OCI-LY3 (cell line): ENCODE data around the gene CDKN1C.

Source experiments
- H2AFZ ChIP-seq: fragments of 200-600, 300-600 bp; shearing (Covaris generic); 2 replicates; pipeline ENCODE4 v1.6.0; 2014; ENCODE audit warnings: antibody characterized with exemption, low read depth, low read length
- H3K27ac ChIP-seq: fragments of 200-600, 300-600 bp; sonication (generic); 2 replicates; pipeline ENCODE4 v1.5.1; 2014; ENCODE audit warnings: mild to moderate bottlenecking, low read length, moderate library complexity, mixed read lengths
- H3K27me3 ChIP-seq: fragments of 200-600, 300-600 bp; sonication (generic); 2 replicates; pipeline ENCODE4 v1.6.1; 2014; ENCODE audit warnings: low read depth, low read length, mixed read lengths
- H3K36me3 ChIP-seq: fragments of 200-600, 300-600 bp; sonication (generic); replicated peaks from 2 replicates; pipeline ENCODE3; 2014; ENCODE audit warnings: low read depth, low read length, mixed read lengths
- H3K4me1 ChIP-seq: fragments of 300-600, 200-600 bp; sonication (generic); 2 replicates; pipeline ENCODE4 v1.6.1; 2014; ENCODE audit warnings: low read length, mixed read lengths
- H3K4me2 ChIP-seq: fragments of 200-600, 300-600 bp; sonication (generic); 2 replicates; pipeline ENCODE4 v1.6.1; 2014; ENCODE audit warnings: low read length, mixed read lengths
- H3K4me3 ChIP-seq: fragments of 300-600, 200-600 bp; sonication (generic); 2 replicates; pipeline ENCODE4 v1.5.1; 2014; ENCODE audit warnings: antibody characterized with exemption, mild to moderate bottlenecking, low read length, moderate library complexity
- H3K79me2 ChIP-seq: fragments of 300-600, 200-600 bp; shearing (Covaris generic); 2 replicates; pipeline ENCODE4 v1.6.1; 2014; ENCODE audit warnings: mild to moderate bottlenecking, low read length, mixed read lengths
- H3K9ac ChIP-seq: fragments of 300-600, 200-600 bp; shearing (Covaris generic); 2 replicates; pipeline ENCODE4 v1.6.0; 2014; ENCODE audit warnings: mild to moderate bottlenecking, low read length, moderate library complexity
- H3K9me3 ChIP-seq: fragments of 200-600, 300-600 bp; shearing (Covaris generic); 2 replicates; pipeline ENCODE4 v1.6.1; 2014; ENCODE audit warnings: low read length, mixed read lengths; ENCODE audit not compliant: insufficient read depth
- H4K20me1 ChIP-seq: fragments of 200-600, 300-600 bp; sonication (generic); 2 replicates; pipeline ENCODE4 v1.6.1; 2016; ENCODE audit warnings: low read length, mixed read lengths; ENCODE audit not compliant: insufficient read depth
- EZH2phosphoT487 ChIP-seq: fragments of 200-600 bp; shearing (Covaris generic); IDR thresholded peaks from 2 replicates; pipeline ENCODE4 v1.6.1; 2018; ENCODE audit warnings: antibody characterized with exemption, mixed run types, low read depth
- TF ChIP-seq, protein P1 (sequence below): fragments of 200-600, 300-600 bp; sonication (generic); IDR thresholded peaks from 2 replicates; pipeline ENCODE4 v1.5.1; 2014; ENCODE audit warnings: antibody characterized with exemption, low read length, low read depth

CDKN1C gene

DNA sequence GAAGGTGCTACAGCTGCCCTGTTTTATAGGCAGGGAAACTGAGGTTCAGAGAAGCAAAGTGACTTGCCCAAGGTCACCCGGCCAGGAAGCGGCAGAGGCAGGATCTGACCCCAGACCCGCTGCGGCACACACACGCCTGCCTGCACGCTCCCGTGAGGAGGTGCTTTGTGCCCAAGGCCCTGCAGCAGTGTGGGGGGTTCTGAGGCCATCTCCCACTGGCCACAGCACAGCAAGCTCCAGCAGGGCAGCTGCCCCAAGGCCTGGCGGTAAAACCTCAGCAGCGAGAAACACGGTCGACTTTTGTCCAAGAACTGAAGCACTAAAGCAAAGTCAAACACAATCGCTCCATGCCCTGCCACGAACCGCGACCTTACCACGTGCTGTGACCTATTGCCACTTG, 42.7 kb downstream of the CDKN1C start:
- no peak overlapping the region for H3K4me2 ChIP-seq
- H3K36me3 ChIP-seq = no peaks in the 10 kb centered on the region

DNA sequence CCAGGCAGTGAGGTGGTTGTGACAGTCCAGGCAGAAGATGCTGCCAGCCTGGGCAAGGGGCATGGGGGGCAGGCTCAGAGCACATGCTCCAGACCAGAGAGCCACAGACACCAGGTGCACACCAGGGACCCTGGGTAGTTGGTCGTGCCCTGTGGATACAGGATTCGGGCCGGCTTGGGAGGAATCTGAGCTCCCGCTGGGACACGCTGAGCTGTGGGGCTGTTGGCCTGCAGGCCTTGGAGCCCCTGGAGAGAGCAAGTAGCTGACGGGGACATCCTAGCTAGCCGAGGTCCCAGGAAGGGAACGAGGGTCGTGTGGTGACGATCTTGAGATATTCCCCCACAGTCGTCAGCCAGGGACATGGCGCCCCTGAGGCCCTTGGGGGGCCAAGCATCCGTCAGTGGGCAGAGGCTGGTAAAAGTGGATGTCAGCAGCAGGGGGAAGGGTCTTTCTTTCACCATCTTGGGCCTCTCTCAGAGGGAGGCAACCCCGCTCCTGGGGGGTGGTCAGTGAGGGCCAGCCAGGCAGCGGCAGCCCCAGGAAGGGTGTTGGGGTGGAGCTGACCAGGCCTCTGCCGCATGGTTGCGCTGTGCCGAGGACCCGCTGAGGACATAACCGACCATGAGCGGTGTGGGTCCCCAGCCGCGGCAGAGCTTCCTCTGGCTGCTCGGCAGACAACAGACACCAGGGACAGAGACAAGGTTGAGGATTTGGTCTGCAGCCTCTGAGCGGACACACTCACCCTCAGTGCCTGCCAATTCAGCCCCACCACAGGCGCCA, 44.0 kb downstream of the CDKN1C start:
- Histone ChIP-seq H3K79me2 (no peaks in the 10 kb centered on the region), H4K20me1 (no peaks in the 10 kb centered on the region), H3K9ac (no peak overlapping the region), H3K9me3 (no peaks in the 10 kb centered on the region), H3K27me3 (no peaks in the 10 kb centered on the region), H3K4me3 (no peak overlapping the region), H3K4me1 (no peaks in the 10 kb centered on the region), H3K4me2 (no peak overlapping the region), H3K36me3 (no peaks in the 10 kb centered on the region), H3K27ac (no peak overlapping the region), H2AFZ (no peak overlapping the region)
- TF ChIP-seq, protein P1, sequence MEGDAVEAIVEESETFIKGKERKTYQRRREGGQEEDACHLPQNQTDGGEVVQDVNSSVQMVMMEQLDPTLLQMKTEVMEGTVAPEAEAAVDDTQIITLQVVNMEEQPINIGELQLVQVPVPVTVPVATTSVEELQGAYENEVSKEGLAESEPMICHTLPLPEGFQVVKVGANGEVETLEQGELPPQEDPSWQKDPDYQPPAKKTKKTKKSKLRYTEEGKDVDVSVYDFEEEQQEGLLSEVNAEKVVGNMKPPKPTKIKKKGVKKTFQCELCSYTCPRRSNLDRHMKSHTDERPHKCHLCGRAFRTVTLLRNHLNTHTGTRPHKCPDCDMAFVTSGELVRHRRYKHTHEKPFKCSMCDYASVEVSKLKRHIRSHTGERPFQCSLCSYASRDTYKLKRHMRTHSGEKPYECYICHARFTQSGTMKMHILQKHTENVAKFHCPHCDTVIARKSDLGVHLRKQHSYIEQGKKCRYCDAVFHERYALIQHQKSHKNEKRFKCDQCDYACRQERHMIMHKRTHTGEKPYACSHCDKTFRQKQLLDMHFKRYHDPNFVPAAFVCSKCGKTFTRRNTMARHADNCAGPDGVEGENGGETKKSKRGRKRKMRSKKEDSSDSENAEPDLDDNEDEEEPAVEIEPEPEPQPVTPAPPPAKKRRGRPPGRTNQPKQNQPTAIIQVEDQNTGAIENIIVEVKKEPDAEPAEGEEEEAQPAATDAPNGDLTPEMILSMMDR = no peak
- no peak for TF ChIP-seq EZH2phosphoT487

More for the DNA sequence above, 42.7 kb downstream of the CDKN1C start:
- Histone ChIP-seq H3K9ac (no peak overlapping the region), H3K79me2 (no peaks in the 10 kb centered on the region), H3K4me3 (no peak overlapping the region), H3K4me1 (no peaks in the 10 kb centered on the region), H2AFZ (no peak overlapping the region), H3K27me3 (no peaks in the 10 kb centered on the region), H4K20me1 (no peaks in the 10 kb centered on the region), H3K9me3 (no peaks in the 10 kb centered on the region), H3K27ac (no peak overlapping the region)
- TF ChIP-seq, protein P1 = no peak
- no peak for TF ChIP-seq EZH2phosphoT487

- Histone ChIP-seq H3K4me2 (no peak overlapping the region), H4K20me1 (no peaks in the 10 kb centered on the region), H3K79me2 (no peaks in the 10 kb centered on the region), H3K27ac (no peak overlapping the region), H2AFZ (no peak overlapping the region), H3K9ac (no peak overlapping the region), H3K27me3 (no peaks in the 10 kb centered on the region), H3K4me3 (no peak overlapping the region), H3K9me3 (no peaks in the 10 kb centered on the region), H3K4me1 (no peaks in the 10 kb centered on the region), H3K36me3 (no peaks in the 10 kb centered on the region)
- no peak for TF ChIP-seq EZH2phosphoT487
- TF ChIP-seq, protein P1 = no peak
These were observed 46.1 kb downstream of the CDKN1C start for GRCh38 chr11:2839395-2839943.

- Histone ChIP-seq H4K20me1 (no peaks in the 10 kb centered on the region), H3K36me3 (no peaks in the 10 kb centered on the region), H3K27ac (no peak overlapping the region), H3K4me2 (no peak overlapping the region), H3K27me3 (no peaks in the 10 kb centered on the region), H3K4me1 (no peaks in the 10 kb centered on the region), H2AFZ (no peak overlapping the region), H3K9ac (no peak overlapping the region), H3K9me3 (no peaks in the 10 kb centered on the region), H3K79me2 (no peaks in the 10 kb centered on the region), H3K4me3 (no peak overlapping the region)
- no peak for TF ChIP-seq EZH2phosphoT487
- TF ChIP-seq, protein P1 = no peak
These were observed 46.8 kb downstream of the CDKN1C start for GRCh38 chr11:2838676-2839294.
